GM12872 (cell line): ENCODE measurements around the gene AKAP6.

Experiments used
- CTCF ChIP-seq: IDR thresholded peaks from 3 replicates; pipeline ENCODE4 v1.5.1; 2011; ENCODE audit warnings: low read depth, mild to moderate bottlenecking, low read length, moderate library complexity; ENCODE audit not compliant: insufficient read depth

The AKAP6 gene

DNA sequence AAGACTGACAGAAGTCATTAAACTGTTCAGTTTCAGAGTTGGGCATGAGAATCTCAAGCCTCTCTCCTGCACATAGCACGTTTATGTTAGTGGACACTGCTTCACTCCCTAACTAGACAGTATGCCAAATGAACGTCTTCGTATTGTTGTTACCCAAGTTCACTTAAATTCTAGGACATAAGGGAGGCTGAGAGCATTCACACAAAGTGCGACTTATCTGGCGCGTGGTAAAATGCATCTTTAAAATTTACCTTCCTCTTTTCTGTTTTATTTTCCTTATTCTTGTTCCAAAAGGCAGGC, 166.3 kb downstream of the AKAP6 start:
- TF ChIP-seq CTCF = no peak

DNA sequence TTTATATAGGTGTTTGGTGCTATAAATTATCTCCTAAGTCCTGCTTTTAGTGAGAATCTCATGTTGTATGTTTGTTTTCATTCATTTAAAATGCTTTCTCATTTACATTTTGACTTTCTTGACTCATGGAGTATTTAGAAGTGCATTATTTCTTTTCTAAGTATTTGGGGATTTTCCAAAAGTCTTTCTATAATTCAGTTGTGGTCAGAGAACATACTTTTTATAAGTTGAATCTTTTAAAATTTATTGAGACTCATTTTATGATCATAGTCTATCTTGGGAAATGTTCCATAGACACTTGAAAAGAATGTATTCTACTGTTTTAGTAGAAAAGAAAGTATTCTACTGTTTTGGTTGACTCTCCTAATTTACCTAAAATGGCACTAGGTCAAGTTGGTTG, 168.2 kb downstream of the AKAP6 start:
- no peak for TF ChIP-seq CTCF

GRCh38 chr14:32507029-32507984, 178.2 kb downstream of the AKAP6 start:
- no peak for TF ChIP-seq CTCF

DNA sequence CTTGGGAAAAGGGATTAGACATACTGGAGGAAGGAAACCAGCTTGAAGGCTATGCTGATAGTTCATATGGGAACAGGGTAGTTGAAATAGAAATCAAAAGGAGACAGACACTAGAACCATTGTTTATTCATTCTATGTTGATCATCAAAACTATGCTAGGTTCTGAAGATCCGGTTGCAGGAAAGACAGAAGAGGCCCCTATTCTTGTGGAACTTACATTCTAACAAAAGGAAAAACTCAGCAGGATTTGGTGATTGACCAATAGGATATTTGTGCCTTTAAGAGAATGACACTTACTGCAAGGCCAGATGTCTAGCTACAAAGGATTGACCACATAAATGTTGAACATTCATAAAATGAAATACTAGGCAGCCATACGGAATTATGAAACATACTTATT, 179.2 kb downstream of the AKAP6 start:
- no peak for TF ChIP-seq CTCF

DNA sequence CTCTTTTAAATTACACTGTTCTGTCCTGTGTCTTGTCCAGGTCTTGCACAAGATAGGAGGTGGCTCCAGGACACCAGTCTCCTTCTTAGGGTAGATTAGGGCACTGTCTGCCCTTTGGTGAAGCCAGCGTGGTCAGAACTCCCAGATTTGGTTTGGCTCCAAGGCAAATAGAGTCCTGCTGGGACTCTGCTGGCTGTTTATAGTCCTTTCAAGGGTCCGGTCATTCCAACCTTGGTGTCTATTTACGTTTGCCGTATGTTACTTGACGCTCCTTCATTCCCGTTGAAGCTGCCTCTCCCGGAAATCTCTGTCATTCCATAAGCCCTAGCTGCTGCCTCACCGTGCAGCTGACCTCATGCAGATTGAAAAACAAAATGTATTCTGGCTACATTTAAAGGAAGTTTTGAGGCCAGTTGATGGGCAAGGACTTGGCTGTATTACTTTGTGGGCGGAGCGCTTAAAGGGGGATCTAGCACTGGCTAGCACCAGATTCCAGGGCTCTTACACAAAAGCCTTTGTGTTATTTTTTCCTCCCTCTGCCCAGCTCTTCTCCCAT, 180.6 kb downstream of the AKAP6 start:
- TF ChIP-seq CTCF = no peak

DNA sequence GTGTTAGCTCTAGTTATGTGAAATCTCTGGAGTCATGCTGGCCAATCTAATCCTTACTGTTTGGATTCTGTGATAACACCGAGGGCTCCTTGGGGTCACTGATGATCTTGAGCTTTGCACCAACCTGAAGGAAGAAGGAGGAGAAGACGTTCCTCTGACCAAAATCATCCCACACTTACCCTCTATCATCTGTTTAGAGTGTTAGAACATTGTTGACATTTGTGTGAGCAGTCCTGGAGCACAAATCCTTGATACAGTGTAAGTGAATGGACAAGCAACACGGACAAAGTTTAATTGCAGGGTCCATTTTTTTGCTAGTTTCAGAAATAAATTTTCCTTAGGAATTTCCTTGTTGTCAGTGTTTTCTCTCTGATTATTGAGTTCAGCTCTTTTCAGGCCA, 181.7 kb downstream of the AKAP6 start:
- TF ChIP-seq CTCF = no peak

GRCh38 chr14:32512348-32512747, 183.2 kb downstream of the AKAP6 start:
- no peak for TF ChIP-seq CTCF
